T-helper 1 cell (primary cell): ENCODE data around the gene SDK2.

ENCODE experiments used
- DNase-seq, 5 donors: peaks; one replicate each; pipeline ENCODE4 v3.0.0-alpha.2; 2012 to 2020

Gene SDK2

GRCh38 chr17:73633736-73634135 lies 10.5 kb downstream of the SDK2 start:
- DNase-seq, result no peak

GRCh38 chr17:73632513-73632912 lies 11.7 kb downstream of the SDK2 start:
- no peak for DNase-seq

- no peak for DNase-seq
These were observed 13.2 kb downstream of the SDK2 start for GRCh38 chr17:73630965-73631595.

- no peak for DNase-seq
These were observed 13.7 kb downstream of the SDK2 start for GRCh38 chr17:73630531-73630930.

DNA sequence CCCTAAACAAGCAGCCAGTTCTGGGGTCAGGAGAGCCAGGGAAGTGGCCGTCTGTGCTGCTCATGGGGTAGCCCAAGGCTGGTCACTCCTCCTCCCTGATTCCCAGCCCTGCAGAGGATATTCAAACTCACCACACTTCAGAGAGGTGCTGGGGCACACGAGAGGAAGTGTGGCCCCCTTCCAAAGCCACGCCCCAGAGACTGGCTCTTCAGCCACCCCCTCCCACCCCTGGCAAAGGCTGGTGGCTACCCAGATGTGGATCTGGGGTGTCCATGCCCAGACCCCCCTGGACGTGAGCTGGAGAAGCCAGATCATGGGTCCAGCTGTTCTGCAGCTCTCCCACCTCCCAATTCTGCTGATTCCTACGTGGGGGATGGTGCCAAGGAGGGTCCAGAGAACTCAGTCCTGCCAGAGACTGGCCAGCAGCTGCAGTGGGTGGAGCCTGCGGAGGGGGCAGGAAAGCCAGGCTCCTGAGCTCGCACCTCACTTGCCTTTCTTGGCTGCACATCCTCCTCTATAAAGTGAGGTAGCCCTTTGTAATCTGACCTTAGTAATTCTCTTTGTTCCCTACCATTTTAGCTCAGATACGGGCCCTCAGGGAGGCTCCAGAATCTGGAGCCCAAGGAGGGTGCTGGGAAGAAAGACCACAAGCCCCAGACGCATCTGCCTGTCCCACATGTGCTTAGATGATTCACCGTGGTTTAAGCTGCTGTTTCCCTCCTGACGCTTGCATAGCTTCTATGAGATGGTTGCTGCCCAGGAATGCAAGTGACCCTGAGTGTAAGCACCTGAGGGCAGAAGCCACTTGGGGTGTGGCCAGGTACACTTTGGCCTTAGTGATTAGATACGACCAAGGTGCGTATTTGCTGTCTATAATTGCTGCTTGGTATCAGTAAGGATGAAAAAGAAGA lies 15.3 kb downstream of the SDK2 start:
- DNase-seq, result no peak

- no peak for DNase-seq
These were observed 18.1 kb downstream of the SDK2 start for GRCh38 chr17:73625991-73626673.

DNA sequence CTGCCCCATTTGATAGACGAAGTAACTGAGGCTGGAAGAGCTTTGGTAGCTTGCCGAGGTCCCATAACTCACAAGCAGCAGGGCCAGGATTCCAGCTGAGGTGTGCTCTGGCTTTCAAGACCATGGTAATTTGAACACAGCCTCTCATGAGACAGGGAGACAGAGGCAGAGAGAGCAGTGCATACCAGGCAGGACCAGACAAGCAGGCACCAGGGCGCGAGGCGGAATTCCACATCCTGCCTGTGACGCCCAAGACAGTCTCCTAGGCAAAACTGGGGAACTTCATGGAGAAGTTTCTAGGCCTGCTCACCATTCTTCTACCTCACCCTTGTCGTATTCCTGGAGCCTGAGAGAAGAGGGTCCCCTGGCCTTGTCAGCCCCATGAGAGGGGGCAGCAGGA lies 19.2 kb downstream of the SDK2 start:
- no peak for DNase-seq

GRCh38 chr17:73624496-73624988 lies 19.7 kb downstream of the SDK2 start:
- DNase-seq, result no peak

GRCh38 chr17:73623818-73624217 lies 20.4 kb downstream of the SDK2 start:
- no peak for DNase-seq

GRCh38 chr17:73623247-73623646 lies 21.0 kb downstream of the SDK2 start:
- DNase-seq, result no peak

DNA sequence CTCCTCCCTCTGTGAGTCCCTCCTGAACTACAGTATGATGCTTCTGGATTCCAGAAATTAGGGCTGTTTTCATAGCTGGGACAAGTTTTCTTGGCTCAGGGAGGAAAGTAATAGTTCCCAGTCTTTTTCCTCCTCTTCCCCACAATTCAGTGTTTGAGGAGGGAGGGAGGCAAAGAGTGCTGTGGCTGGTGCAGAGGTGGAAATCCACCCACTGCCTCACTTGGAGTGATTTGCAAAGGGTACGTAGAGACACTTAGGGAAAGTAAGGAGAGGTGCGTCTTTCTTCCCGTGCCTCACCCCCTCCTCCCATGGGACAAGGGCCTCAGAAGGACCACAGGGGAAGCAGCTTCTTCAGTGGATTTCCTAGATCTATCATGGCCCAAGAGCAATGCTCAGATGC lies 21.9 kb downstream of the SDK2 start:
- no peak for DNase-seq

GRCh38 chr17:73621685-73622084 lies 22.6 kb downstream of the SDK2 start:
- DNase-seq, result no peak

GRCh38 chr17:73620414-73620813 lies 23.8 kb downstream of the SDK2 start:
- no peak for DNase-seq

DNA sequence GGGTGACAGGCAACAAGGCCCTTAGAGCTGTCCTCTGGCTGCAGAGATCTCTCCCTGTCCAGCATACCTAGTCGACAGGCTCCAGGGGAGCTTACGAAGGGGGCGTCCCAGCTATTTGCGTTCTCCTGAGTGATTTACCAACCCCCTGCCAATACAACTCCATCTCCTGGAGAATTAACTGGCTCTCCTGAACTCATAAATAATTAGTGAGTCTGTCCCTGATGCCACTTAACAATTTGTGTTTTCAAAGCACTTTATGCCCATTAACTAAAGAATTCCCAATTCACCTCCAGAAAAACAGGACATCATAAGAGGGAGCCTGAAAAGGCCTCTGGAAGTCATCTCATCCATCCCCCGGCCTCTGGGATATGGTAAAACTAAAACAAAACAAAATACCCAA lies 26.7 kb downstream of the SDK2 start:
- no peak for DNase-seq

- no peak for DNase-seq
These were observed 27.3 kb downstream of the SDK2 start for GRCh38 chr17:73616873-73617404.

GRCh38 chr17:73616120-73616872 lies 27.9 kb downstream of the SDK2 start:
- DNase-seq, result no peak

- DNase-seq, result no peak
These were observed 30.0 kb downstream of the SDK2 start for GRCh38 chr17:73614256-73614655.

DNA sequence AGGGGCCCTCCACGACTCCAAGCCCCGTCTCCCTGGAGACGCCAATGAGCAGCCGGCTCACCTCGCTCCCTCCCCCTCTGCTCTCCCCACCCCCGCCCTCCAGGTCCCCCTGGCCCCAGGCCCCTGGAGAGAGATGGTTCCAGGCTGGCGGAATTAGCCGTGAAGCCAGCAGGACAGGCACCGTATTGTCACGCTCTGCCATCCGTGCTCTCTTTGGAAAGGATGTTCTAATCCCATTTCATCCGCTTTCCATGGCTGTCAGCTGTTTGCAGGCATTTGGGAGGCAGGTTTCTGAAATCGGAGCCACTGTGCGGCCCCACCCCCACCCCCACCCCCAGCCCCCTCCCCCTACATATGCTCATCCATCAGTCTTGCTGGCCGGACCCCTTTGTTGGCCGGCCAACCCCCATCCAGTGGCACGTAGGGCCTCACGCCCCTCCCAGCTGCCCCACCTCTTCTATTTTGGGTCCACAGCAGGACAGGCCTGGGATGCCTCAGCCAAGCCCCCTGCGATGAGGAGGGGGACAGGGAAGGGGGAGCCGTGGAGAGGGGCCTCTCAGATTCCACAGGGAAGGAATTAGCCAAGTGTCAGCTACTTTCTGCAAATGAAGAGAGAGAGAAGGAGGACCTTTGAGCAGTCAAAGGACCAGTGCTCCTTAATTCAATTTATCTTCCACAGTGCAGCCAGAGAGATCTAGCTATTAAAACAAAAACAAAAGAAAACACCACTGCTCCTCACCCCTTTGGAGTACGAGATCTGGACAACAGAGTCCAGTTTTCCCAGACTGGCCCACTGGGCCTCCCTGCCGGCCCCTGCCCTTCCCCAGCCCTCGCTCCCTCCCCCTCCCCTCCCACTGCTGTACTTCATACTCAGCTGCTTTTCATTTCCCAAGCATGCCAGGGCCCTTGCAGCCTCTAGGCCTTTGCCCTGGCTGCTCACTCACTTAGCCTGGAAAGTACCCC lies 30.7 kb downstream of the SDK2 start:
- DNase-seq, result no peak

DNA sequence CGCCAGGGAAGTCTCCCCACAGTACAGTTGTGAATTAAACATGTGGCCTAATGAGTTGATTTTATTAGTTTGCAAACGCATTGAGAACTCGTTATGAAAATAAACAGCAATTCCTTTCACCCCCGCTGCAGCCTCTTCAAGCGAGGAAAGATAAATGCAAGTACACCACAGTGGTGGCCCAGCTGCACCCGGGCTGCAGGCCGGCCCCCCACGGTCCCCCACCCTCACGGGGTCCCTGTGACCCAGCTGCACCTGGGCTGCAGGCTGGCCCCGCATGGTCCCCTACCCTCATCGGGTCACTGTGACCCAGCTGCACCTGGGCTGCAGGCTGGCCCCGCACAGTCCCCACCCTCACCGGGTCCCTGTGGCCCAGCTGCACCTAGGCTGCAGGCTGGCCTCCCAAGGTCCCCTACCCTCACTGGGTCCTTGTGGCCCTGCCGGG lies 32.2 kb downstream of the SDK2 start:
- no peak for DNase-seq

GRCh38 chr17:73611630-73612029 lies 32.6 kb downstream of the SDK2 start:
- DNase-seq, result no peak

- DNase-seq, result no peak
These were observed 33.8 kb downstream of the SDK2 start for GRCh38 chr17:73610331-73610911.
